HG02885 (cell line): ENCODE data around the gene POU2F3.

ENCODE experiments used
- ATAC-seq: cut with Tn5 transposase; IDR thresholded peaks from one replicate; pipeline ENCODE4 v1.9.1; 2021; ENCODE audit warnings: mild to moderate bottlenecking; ENCODE audit not compliant: unreplicated experiment, poor library complexity

Gene POU2F3

DNA sequence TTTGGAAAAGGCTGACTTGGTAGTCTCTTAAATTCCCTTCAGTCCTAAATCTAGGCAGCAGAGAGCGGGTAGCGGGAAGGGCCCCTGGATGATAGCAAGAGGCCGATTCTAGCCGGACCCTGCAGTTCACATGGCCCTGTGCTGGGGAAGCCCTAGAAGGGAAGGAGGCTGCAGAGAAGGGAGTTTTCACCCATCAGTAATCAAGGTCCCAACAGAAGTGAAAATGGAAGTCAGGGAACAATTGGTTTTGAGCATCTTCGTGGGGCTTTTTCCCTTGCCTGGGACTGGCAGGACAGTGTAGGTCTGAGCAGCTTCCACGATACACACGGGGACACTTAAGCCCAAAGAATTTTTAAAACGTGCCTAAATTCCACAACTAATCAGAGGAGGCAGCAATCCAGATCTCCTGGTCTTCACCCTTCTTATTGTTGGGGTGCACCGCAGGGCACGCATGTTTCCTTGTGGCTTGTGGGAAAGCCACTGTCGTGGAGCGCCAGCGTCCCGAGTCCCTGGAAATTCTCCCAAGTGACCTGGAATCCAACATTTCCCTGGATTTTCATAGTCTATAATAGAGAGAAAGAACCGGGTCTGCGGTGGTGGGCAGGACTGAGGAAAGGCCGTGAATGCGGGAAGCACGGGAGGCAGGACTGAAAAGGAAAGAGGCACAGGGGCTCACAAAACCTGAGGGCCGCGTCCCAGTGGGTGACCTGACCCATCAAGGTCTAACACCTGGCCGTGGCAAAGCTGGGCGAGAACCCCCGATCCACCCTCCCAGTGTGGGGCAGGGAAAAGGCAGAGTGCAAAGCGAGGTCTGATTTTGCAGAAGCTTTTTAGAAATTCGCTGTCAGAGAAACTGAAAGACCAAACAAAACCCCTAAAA, 30.0 kb upstream of the POU2F3 start:
- no peak for ATAC-seq

DNA sequence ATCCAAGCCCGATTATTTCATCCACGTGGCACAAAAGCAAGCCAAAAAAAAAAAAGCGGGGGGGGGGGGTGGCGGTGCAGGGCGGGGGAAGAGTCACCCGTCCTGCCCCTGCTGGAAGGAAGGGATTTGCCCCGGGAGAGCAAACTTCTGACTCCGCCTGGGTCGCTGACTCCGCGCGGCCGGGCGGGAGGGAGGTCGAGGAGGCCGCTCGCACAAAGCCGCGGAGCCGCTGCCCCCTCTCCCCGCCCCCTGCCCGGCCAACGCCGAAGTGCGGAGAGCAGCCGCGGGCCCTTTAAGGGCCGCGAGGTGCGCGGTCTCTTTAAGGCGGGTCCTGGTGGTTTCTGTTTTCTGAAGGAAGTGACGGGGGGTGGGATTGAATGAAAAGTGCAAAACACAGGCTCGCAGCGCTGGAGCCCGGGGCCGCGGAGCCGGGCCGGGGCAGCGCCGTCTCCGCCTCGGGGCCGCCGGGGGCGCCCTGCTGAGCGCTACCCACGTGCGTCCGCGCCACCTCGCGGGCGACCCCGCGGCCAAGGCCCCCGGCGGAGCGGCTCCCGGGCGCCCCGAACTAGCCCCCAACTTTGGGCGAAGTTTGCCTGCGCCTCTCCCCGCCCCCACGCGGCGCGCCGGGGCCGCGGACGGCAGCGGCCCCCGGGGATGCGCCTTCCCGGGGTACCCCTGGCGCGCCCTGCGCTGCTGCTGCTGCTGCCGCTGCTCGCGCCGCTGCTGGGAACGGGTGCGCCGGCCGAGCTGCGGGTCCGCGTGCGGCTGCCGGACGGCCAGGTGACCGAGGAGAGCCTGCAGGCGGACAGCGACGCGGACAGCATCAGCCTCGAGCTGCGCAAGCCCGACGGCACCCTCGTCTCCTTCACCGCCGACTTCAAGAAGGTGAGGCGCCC, 29.1 kb upstream of the POU2F3 start, which contains the start of gene OAF:
OAF (plus strand) TSS at position 407 of the 896 bp plus-strand sequence; CDS start at position 655, 248 bp downstream.
- ATAC-seq: peak; percentile 79

GRCh38 chr11:120211522-120212258, 28.2 kb upstream of the POU2F3 start:
- peak; percentile 4 for ATAC-seq

- ATAC-seq: no peak
Measured at GRCh38 chr11:120212259-120212878, 27.6 kb upstream of the POU2F3 start.

DNA sequence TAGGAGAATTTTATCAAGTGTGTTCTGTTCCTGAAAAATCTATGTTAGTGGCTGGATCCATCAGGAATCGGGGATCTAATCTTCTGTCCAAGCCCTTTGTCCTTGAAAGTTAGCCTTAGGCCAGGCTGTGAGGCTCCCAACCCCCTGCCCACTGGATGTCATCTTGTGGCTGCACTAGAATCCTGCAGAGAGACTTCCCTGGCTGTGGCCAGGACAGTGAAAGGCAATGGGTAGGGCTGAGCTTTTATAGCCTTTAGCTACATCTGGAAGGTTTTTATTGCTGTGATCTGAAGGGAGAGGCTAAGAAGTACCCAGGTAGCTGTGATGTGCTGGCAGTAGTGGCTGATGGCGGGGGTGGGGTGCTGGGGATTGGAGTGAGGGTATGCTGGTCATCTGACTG, 27.0 kb upstream of the POU2F3 start:
- ATAC-seq: no peak

- no peak for ATAC-seq
Measured at GRCh38 chr11:120214581-120214980, 25.4 kb upstream of the POU2F3 start.

GRCh38 chr11:120215634-120216033, 24.3 kb upstream of the POU2F3 start:
- no peak for ATAC-seq

GRCh38 chr11:120216426-120217102, 23.4 kb upstream of the POU2F3 start:
- no peak for ATAC-seq

DNA sequence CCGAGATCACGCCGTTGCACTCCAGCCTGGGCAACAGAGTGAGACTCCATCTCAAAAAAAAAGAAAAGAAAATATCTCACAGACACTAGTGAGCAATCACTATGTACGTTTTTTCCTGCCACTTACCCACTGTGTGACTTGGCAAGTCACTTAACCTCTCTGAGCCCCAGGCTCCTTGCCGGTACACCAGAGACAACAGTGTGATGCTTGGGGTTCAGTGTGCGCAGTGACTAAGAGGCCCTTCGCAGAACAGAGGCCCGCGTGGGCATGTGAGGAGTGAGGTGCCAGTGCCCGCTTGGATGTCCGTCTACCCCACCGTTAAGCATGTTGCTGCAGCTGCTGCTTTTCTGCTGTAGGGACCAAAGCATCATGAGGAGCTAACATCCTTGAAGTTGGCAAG, 22.4 kb upstream of the POU2F3 start:
- ATAC-seq: no peak

DNA sequence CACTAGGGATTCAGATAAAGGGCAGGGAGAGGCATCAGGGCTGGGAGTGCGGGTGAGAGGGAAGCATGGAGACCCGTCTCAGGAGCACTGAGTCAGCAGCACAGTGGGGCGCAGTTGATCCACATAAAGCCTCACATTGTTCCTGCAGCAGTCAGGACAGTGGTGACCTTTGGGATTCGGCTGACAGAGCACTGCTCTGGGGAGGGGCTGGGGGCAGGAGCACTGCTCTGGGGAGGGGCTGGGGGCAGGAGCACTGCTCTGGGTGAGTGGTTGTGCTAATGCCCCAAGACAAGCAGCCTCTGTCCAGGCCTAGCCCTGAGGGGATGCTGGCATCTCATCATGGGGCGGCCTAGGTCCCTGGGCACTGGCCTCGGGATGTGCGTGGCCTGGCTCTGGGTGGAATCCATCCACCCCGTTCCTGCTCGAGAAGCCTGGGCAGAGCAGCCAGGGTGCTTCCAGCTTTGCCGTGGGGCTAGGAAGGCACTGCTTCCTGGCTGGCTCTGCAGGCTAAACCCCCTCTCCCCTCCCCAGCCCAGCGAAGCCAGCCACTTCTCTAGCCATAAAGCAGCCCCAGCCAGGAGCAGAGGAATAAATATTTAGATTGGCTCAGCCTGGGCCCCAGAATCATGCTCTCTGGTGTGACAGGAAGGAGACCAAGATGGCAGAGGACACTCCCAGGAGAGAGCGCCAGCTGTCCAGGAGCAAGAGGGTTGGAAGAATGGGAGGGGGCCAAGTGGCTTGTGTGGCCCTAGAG, 21.8 kb upstream of the POU2F3 start:
- ATAC-seq: no peak

- no peak for ATAC-seq
Measured at GRCh38 chr11:120218695-120219033, 21.3 kb upstream of the POU2F3 start.

GRCh38 chr11:120219232-120219937, 20.6 kb upstream of the POU2F3 start:
- no peak for ATAC-seq

- ATAC-seq: no peak
Measured at GRCh38 chr11:120219938-120220746, 19.8 kb upstream of the POU2F3 start.

GRCh38 chr11:120220747-120221037, 19.2 kb upstream of the POU2F3 start:
- ATAC-seq: no peak

GRCh38 chr11:120221115-120221752, 18.7 kb upstream of the POU2F3 start:
- ATAC-seq: no peak

DNA sequence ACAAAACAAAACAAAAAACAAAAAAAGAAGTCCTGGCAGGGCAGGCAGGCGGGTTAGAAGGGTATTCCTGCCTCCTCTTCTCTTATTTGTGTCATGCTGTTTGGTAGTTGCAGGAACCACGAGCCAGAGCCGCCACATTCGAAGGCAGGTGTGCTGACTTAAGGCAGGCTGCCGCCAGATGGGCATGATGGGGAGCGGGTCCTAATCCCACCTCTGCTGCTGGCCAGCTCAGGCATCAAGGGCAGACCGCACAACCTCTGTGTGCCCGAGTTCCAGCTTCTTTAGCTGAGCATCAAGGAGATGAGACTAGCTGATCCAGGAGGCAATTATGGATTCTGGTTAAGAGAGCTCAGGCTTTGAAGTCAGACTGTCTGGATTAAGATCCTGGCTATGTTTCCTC, 17.0 kb upstream of the POU2F3 start:
- no peak for ATAC-seq

- no peak for ATAC-seq
Measured at GRCh38 chr11:120223793-120224192, 16.1 kb upstream of the POU2F3 start.
